ENCODE measurements around the gene ARIH2. TPM values are rescaled to one million over a fixed set of nuclear protein-coding genes. Genes with fewer than 3 reads are reported as not detected.

ARIH2 gene
- total and polyA plus RNA-seq, 2 of the 8 experiments (the other 6 are each of a cell fraction or from before 2014, with no cell fraction given) = 72.9 to 136 TPM

DNA sequence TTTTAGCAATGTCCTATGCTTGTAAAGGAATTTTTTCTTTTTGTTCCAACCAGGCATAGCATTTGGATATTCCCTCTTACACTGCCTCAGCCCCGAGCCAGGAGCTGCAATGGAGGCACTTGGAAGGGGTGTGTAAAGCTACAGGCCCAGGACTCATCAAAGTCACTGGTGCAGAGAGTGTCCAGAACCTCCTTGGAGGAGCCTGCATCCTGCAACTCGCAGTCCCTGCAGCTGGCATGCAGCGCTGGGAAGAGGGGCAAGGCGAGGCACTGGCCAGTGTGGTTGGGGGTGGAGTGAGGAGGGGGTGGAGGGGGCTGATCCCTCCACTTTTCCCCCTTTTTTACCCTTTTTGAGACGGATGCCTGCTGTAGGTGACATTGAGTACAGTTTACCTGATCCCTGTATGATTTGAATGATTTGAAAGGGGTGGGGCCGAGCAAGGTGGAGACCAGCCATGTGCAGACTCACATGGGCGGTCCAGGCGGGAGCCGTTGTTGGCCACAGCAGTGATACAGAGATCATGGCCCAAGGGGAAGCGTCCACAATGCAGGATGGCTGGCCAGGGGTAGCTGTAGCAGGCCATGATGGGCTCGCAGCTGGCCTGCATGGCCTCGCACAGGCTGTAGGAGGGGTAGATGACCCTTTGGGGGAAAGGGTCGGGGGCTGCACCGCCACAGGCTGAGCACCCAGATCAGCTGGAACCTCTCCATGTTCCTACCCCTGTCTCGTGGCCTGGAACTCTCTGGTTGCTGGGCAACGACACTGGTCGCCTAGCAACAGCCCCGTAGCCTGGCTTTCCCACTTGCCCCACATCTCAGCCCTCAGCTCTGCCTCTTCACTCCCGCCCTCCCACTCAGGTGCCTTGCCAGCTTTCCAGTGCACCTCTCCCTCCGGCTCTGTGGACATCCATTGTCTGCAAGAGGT lies 79.3 kb downstream of the ARIH2 start:
- Histone ChIP-seq H2BK120ac (replicated peaks; ENCODE audit: low read depth, low read length) (no peak overlapping the region), H3K23ac (ENCODE audit: insufficient read length) (no peak overlapping the region), H4K8ac (ENCODE audit: extremely low read depth, insufficient read depth, low read length) (no peak overlapping the region), H2BK5ac (ENCODE audit: low read depth, low read length) (no peak overlapping the region), H3K4me3 (ENCODE audit: extremely low read depth in 1 of 4, insufficient read depth in 2 of 4, low read depth in 3 of 4, low read length in 4 of 4) (no peak overlapping the region), H3K9ac (replicated peaks in 1 of 4; ENCODE audit: extremely low read depth in 1 of 4, low read depth in 3 of 4, low read length in 3 of 4) (no peak overlapping the region), H3K23me2 (ENCODE audit: low read depth, low read length) (no peaks in the 10 kb centered on the region), H3K27me3 (replicated peaks in 1 of 4; ENCODE audit: control insufficient read depth in 3 of 4, extremely low read depth in 1 of 4, insufficient read depth in 3 of 4, low read length in 3 of 4) (no peaks in the 10 kb centered on the region), H2BK12ac (ENCODE audit: low read depth, low read length) (no peak overlapping the region), H4K5ac (ENCODE audit: insufficient read length, low read depth, low read length) (no peak overlapping the region), H3K79me1 (ENCODE audit: low read depth, low read length) (peaks cover 3% of the 10 kb centered on the region), H2AK5ac (ENCODE audit: low read depth, low read length) (no peak overlapping the region), H4K20me1 (replicated peaks in 1 of 2; ENCODE audit: control insufficient read depth in 1 of 2, insufficient read depth in 2 of 2, low read length in 2 of 2) (peaks cover 0 to 4% of the 10 kb centered on the region in 2 experiments), H3K56ac (replicated peaks; ENCODE audit: insufficient read length, low read depth, low read length) (no peak overlapping the region), H2BK15ac (ENCODE audit: low read length) (no peak overlapping the region), H3K4me2 (ENCODE audit: insufficient read depth in 1 of 2, low read depth in 2 of 2, low read length in 2 of 2) (no peak overlapping the region), H3K79me2 (ENCODE audit: control insufficient read depth in 1 of 2, insufficient read depth in 2 of 2, low read length in 2 of 2) (no peaks in the 10 kb centered on the region; a peak in 1 of 4 replicates), H2BK20ac (ENCODE audit: low read length) (no peak overlapping the region), H3K18ac (ENCODE audit: extremely low read depth, low read length) (no peak overlapping the region), H3K4ac (replicated peaks; ENCODE audit: insufficient read length, low read depth, low read length) (no peak overlapping the region), H3K14ac (ENCODE audit: insufficient read length) (no peak overlapping the region), H3K9me3 (ENCODE audit: insufficient read depth in 2 of 2, low read depth in 1 of 2, low read length in 1 of 2) (no peaks in the 10 kb centered on the region), H4K91ac (replicated peaks; ENCODE audit: insufficient read length, low read length) (no peak overlapping the region), H3K27ac (ENCODE audit: low read depth, low read length) (no peak overlapping the region), H3K4me1 (replicated peaks in 1 of 4; ENCODE audit: control insufficient read depth in 3 of 4, insufficient read depth in 4 of 4, low read length in 3 of 4) (peaks cover 0 to 17% (median 7%) of the 10 kb centered on the region in 4 experiments; a peak in 5 of 7 replicates), H2AFZ (ENCODE audit: low read length) (no peak overlapping the region), H3K36me3 (ENCODE audit: control insufficient read depth in 2 of 4, insufficient read depth in 4 of 4, low read length in 3 of 4) (peaks cover 0 to 3% (median 0%) of the 10 kb centered on the region in 4 experiments; a peak in 2 of 8 replicates)
- WGBS, 2 experiments (ENCODE audit: extremely low coverage in 1 of 2, insufficient coverage in 1 of 2, insufficient read length in 1 of 2, insufficient replicate concordance in 2 of 2, low coverage in 1 of 2, low lambda C conversion rate in 2 of 2, missing lambda C conversion rate in 1 of 2) = 92% methylated on average over 20 of the region's 20 CpGs; no CpG with 5 or more reads in 1 of the 2 experiments
- FAIRE-seq (no peak), DNase-seq (ENCODE audit: low read depth in 1 of 2, low spot score in 2 of 2) (peak in 1 of 2 experiments; percentile 63)
- CTCF ChIA-PET (ENCODE audit: partially characterized antibody) = interaction anchor here (1.0 to 19.9 kb wide), 6 partner anchors 9 to 17 kb away, joined by 3 to 467 read pairs (median 4); partner anchors contain the start of genes DALRD3, NDUFAF3, P4HTM and WDR6
- POLR2A ChIA-PET (ENCODE audit: partially characterized antibody) = interaction anchor here (1.5 to 38.8 kb wide), 4 partner anchors 4 to 335 kb away, joined by 4 to 1518 read pairs (median 764); partner anchors contain the start of genes CELSR3, DALRD3, IMPDH2 and NDUFAF3
- TF ChIP-seq EP300 (IDR thresholded peaks at IDR 0.05; ENCODE audit: borderline replicate concordance in 1 of 2, low read depth in 2 of 2, low read length in 2 of 2) = no peak
- no peak for TF ChIP-seq RAD21 (IDR thresholded peaks at IDR 0.05 in 1 of 2, conservative IDR thresholded peaks at IDR 0.05 in 1 of 2; ENCODE audit: low read depth in 2 of 2, low read length in 2 of 2)
- 0 out of 4 replicates have a peak, but pooled peaks of 1 of the 2 experiments have one; percentile 50 for TF ChIP-seq SIN3A (conservative IDR thresholded peaks at IDR 0.05 in 1 of 2, IDR thresholded peaks at IDR 0.05 in 1 of 2; ENCODE audit: low read depth in 1 of 2, low read length in 2 of 2)

All from H1 (cell line).